ENCODE results near the gene ANK3.

GRCh38 chr10:60346661-60347060 lies 43.0 kb downstream of the ANK3 start:
- TF ChIP-seq, protein P1, sequence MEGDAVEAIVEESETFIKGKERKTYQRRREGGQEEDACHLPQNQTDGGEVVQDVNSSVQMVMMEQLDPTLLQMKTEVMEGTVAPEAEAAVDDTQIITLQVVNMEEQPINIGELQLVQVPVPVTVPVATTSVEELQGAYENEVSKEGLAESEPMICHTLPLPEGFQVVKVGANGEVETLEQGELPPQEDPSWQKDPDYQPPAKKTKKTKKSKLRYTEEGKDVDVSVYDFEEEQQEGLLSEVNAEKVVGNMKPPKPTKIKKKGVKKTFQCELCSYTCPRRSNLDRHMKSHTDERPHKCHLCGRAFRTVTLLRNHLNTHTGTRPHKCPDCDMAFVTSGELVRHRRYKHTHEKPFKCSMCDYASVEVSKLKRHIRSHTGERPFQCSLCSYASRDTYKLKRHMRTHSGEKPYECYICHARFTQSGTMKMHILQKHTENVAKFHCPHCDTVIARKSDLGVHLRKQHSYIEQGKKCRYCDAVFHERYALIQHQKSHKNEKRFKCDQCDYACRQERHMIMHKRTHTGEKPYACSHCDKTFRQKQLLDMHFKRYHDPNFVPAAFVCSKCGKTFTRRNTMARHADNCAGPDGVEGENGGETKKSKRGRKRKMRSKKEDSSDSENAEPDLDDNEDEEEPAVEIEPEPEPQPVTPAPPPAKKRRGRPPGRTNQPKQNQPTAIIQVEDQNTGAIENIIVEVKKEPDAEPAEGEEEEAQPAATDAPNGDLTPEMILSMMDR (IDR thresholded peaks at IDR 0.05; ENCODE audit: poor library complexity) = no peak
- no peak for TF ChIP-seq EZH2 (IDR thresholded peaks at IDR 0.05; ENCODE audit: borderline replicate concordance)
